Sigmoid colon (tissue), 7 donors: ENCODE measurements around the gene DIPK1B. TPM values are rescaled to one million over a fixed set of nuclear protein-coding genes. Genes with fewer than 3 reads are reported as not detected.

Experiments
- DNase-seq: peaks from one replicate; pipeline ENCODE4 v3.0.0-alpha.2; 2019
- H3K27ac ChIP-seq, 4 donors: fragments of 200-600 bp; sonication (generic); one replicate each; pipeline ENCODE4 v1.5.1; 2016 to 2019; ENCODE audit warnings: mild to moderate bottlenecking in 1 of 4
- H3K27me3 ChIP-seq, 3 donors: fragments of 200-600 bp; sonication (generic); one replicate each; pipeline ENCODE4 v1.5.1; 2019; ENCODE audit warnings: mild to moderate bottlenecking in 1 of 3
- H3K36me3 ChIP-seq, 4 donors: fragments of 200-600 bp; sonication (generic); one replicate each; pipeline ENCODE4 v1.5.1; 2016 to 2019
- H3K4me1 ChIP-seq, 4 donors: fragments of 200-600 bp; sonication (generic); one replicate each; pipeline ENCODE4 v1.5.1; 2017 to 2019
- H3K4me3 ChIP-seq, 4 donors: fragments of 200-600 bp; sonication (generic); one replicate each; pipeline ENCODE4 v1.5.1; 2017 to 2019; ENCODE audit warnings: mild to moderate bottlenecking in 2 of 4, moderate library complexity in 1 of 4
- H3K9me3 ChIP-seq, 4 donors: fragments of 200-600 bp in 3 of 4; sonication (generic) in 3 of 4; one replicate each; pipeline versions ENCODE4 v1.5.1 to v1.6.1; 2013 to 2019
- EP300 ChIP-seq, 4 donors: sonication (generic); formaldehyde crosslinking; IDR thresholded peaks; one replicate each; pipeline ENCODE4 v1.6.1; 2017; ENCODE audit warnings: antibody characterized with exemption in 4 of 4
- POLR2A ChIP-seq, 2 donors: fragments of 450-650 bp; IDR thresholded peaks; one replicate each; pipeline ENCODE4 v1.6.1; 2016; ENCODE audit warnings: antibody characterized with exemption in 2 of 2, mild to moderate bottlenecking in 2 of 2, moderate library complexity in 2 of 2
- POLR2AphosphoS5 ChIP-seq, 4 donors: sonication (generic); formaldehyde crosslinking; IDR thresholded peaks; one replicate each; pipeline ENCODE4 v1.6.1; 2017; ENCODE audit warnings: antibody characterized with exemption in 4 of 4
- WGBS, 2 donors: extraction: QIAGEN DNeasy Blood & Tissue Kit; methylation state at CpG; one replicate each; pipeline ENCODE4 v1.1.7; 2013; 5-methylcytosine and 5-hydroxymethylcytosine counted together
- intact Hi-C: fragments of 100-400 bp; cut with DNase I; formaldehyde crosslinking; loops from one replicate; pipeline ENCODE4 v1.15.1; 2023
- polyA plus RNA-seq, 3 donors: library from polyadenylated mRNA; stranded (reverse); fragments of 200-250 nt; gene quantifications; one replicate each; pipeline ENCODE4 v1.2.3, GENCODE V29; 2013
- total RNA-seq, 4 donors: library from RNA; depleted of rRNA; stranded (reverse); fragments of >200 nt; gene quantifications; one replicate each; pipeline ENCODE4 v1.1.0, GENCODE V29; 2016
- TF ChIP-seq, protein P1 (sequence below), 4 experiments: fragments of 450-650 bp in 3 of 4; fragments of 200-600 bp in 1 of 4; IDR thresholded peaks; one replicate each; pipeline ENCODE4 v1.5.1; 2016 to 2019; ENCODE audit warnings: antibody characterized with exemption in 4 of 4, mild to moderate bottlenecking in 3 of 4, moderate library complexity in 2 of 4
- donor health status: healthy with polysubstance abuse.
- donor health status: Bipolar disorder and iron deficiency.
- donor health status: healthy.

The DIPK1B gene
- total and polyA plus RNA-seq, 7 donors = 0.23 to 18.3 (median 9.6) TPM

- H3K4me1 ChIP-seq = peaks cover 0 to 41% (median 34%) of the 10 kb centered on the region in 4 donors
- TF ChIP-seq POLR2AphosphoS5 (IDR thresholded peaks at IDR 0.05) (no peak), POLR2A (IDR thresholded peaks at IDR 0.05) (no peak), EP300 (IDR thresholded peaks at IDR 0.05) (no peak)
- TF ChIP-seq, protein P1, sequence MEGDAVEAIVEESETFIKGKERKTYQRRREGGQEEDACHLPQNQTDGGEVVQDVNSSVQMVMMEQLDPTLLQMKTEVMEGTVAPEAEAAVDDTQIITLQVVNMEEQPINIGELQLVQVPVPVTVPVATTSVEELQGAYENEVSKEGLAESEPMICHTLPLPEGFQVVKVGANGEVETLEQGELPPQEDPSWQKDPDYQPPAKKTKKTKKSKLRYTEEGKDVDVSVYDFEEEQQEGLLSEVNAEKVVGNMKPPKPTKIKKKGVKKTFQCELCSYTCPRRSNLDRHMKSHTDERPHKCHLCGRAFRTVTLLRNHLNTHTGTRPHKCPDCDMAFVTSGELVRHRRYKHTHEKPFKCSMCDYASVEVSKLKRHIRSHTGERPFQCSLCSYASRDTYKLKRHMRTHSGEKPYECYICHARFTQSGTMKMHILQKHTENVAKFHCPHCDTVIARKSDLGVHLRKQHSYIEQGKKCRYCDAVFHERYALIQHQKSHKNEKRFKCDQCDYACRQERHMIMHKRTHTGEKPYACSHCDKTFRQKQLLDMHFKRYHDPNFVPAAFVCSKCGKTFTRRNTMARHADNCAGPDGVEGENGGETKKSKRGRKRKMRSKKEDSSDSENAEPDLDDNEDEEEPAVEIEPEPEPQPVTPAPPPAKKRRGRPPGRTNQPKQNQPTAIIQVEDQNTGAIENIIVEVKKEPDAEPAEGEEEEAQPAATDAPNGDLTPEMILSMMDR (IDR thresholded peaks at IDR 0.05) = no peak
Observed at GRCh38 chr9:136729926-136730325, 17.6 kb downstream of the DIPK1B start.

GRCh38 chr9:136732444-136733178, 20.2 kb downstream of the DIPK1B start:
- Histone ChIP-seq H3K36me3 (no peaks in the 10 kb centered on the region), H3K9me3 (no peaks in the 10 kb centered on the region), H3K27ac (no peak overlapping the region), H3K27me3 (no peaks in the 10 kb centered on the region), H3K4me3 (no peak overlapping the region), H3K4me1 (peaks cover 0 to 16% (median 11%) of the 10 kb centered on the region in 4 donors)
- WGBS, 2 donors = 73 to 76% methylated on average over 16 of the region's 16 CpGs
- TF ChIP-seq POLR2AphosphoS5 (IDR thresholded peaks at IDR 0.05) (no peak), EP300 (IDR thresholded peaks at IDR 0.05) (no peak), POLR2A (IDR thresholded peaks at IDR 0.05) (no peak)
- TF ChIP-seq, protein P1 (IDR thresholded peaks at IDR 0.05) = no peak
- intact Hi-C loops = no loop called here
- no peak for DNase-seq

More at GRCh38 chr9:136729926-136730325, 17.6 kb downstream of the DIPK1B start:
- no peaks in the 10 kb centered on the region for H3K27me3 ChIP-seq
- H3K27ac ChIP-seq = no peak overlapping the region
- no peak for DNase-seq
- 96% methylated on average over 8 of the region's 8 CpGs for WGBS, 2 donors
- no peak overlapping the region for H3K4me3 ChIP-seq
- H3K9me3 ChIP-seq = no peaks in the 10 kb centered on the region
- intact Hi-C loops = no loop called here
- H3K36me3 ChIP-seq = peaks cover 6 to 18% (median 11%) of the 10 kb centered on the region in 4 donors

GRCh38 chr9:136733611-136734010, 21.2 kb downstream of the DIPK1B start:
- Histone ChIP-seq H3K4me1 (peaks cover 0 to 11% (median 8%) of the 10 kb centered on the region in 4 donors), H3K27me3 (no peaks in the 10 kb centered on the region), H3K4me3 (no peak overlapping the region), H3K27ac (no peak overlapping the region), H3K36me3 (no peaks in the 10 kb centered on the region), H3K9me3 (no peaks in the 10 kb centered on the region)
- TF ChIP-seq, protein P1 (IDR thresholded peaks at IDR 0.05) = no peak
- TF ChIP-seq EP300 (IDR thresholded peaks at IDR 0.05) (no peak), POLR2A (IDR thresholded peaks at IDR 0.05) (no peak), POLR2AphosphoS5 (IDR thresholded peaks at IDR 0.05) (no peak)
- intact Hi-C loops = no loop called here
- DNase-seq = no peak
- WGBS, 2 donors = 87 to 91% methylated on average over 12 of the region's 12 CpGs

GRCh38 chr9:136734837-136735496, 22.6 kb downstream of the DIPK1B start:
- Histone ChIP-seq H3K9me3 (no peaks in the 10 kb centered on the region), H3K36me3 (no peaks in the 10 kb centered on the region), H3K27me3 (no peaks in the 10 kb centered on the region), H3K4me1 (no peaks in the 10 kb centered on the region), H3K4me3 (no peak overlapping the region), H3K27ac (no peak overlapping the region)
- intact Hi-C loops = no loop called here
- TF ChIP-seq, protein P1 (IDR thresholded peaks at IDR 0.05) = no peak
- TF ChIP-seq POLR2AphosphoS5 (IDR thresholded peaks at IDR 0.05) = no peak
- no peak for TF ChIP-seq EP300 (IDR thresholded peaks at IDR 0.05)
- no peak for TF ChIP-seq POLR2A (IDR thresholded peaks at IDR 0.05)
- DNase-seq = no peak
- 85 to 88% methylated on average over 12 of the region's 12 CpGs for WGBS, 2 donors
